HG03108 (cell line): ENCODE results near the gene OXT.
"Not testable (repeated sequence)": the region's sequence is repeated elsewhere in the genome, so short reads cannot be mapped to it uniquely, and the experiment has no call there.

Experiments
- ATAC-seq: cut with Tn5 transposase; IDR thresholded peaks from one replicate; pipeline ENCODE4 v1.9.1; 2021; ENCODE audit warnings: moderate library complexity; ENCODE audit not compliant: unreplicated experiment

The OXT gene

GRCh38 chr20:3047486-3048419 is 23.7 kb upstream of the OXT start:
- ATAC-seq, result no peak

- ATAC-seq, result no peak
Measured at GRCh38 chr20:3051385-3052019, 19.9 kb upstream of the OXT start.

- no peak for ATAC-seq
Measured at GRCh38 chr20:3059489-3059888, 11.9 kb upstream of the OXT start.

- not testable (repeated sequence) for ATAC-seq
Measured at GRCh38 chr20:3064119-3064518, 7.3 kb upstream of the OXT start.

GRCh38 chr20:3067139-3068014 is 4.0 kb upstream of the OXT start:
- peak; percentile 11 for ATAC-seq

GRCh38 chr20:3068075-3068474 is 3.3 kb upstream of the OXT start:
- ATAC-seq, result peak; percentile 47

- ATAC-seq, result no peak
Measured at GRCh38 chr20:3068986-3069900, 2.2 kb upstream of the OXT start.

GRCh38 chr20:3070725-3071124 is 695 bp upstream of the OXT start:
- no peak for ATAC-seq

- no peak for ATAC-seq
Measured at GRCh38 chr20:3071266-3071609, 182 bp upstream of the OXT start.

GRCh38 chr20:3072530-3073250 is 1.3 kb downstream of the OXT start:
- ATAC-seq, result no peak

- not testable (repeated sequence) for ATAC-seq
Measured at GRCh38 chr20:3073251-3073643, 1.8 kb downstream of the OXT start.

GRCh38 chr20:3074812-3075211 is 3.4 kb downstream of the OXT start:
- ATAC-seq, result no peak

GRCh38 chr20:3075315-3075714 is 3.9 kb downstream of the OXT start:
- not testable (repeated sequence) for ATAC-seq

- ATAC-seq, result no peak
Measured at GRCh38 chr20:3077618-3078134, 6.3 kb downstream of the OXT start.

- ATAC-seq, result no peak
Measured at GRCh38 chr20:3080939-3081388, 9.5 kb downstream of the OXT start.

GRCh38 chr20:3081641-3082040 is 10.2 kb downstream of the OXT start:
- ATAC-seq, result no peak

GRCh38 chr20:3082306-3082951 is 11.0 kb downstream of the OXT start:
- no peak for ATAC-seq

- no peak for ATAC-seq
Measured at GRCh38 chr20:3082955-3083952, 11.8 kb downstream of the OXT start.
